LNCaP clone FGC (cell line): ENCODE measurements around the gene GTPBP2.

Source experiments
- DNase-seq: peaks from one replicate; pipeline ENCODE4 v3.0.0-alpha.2; 2011; ENCODE audit warnings: low read depth
- H3K4me3 ChIP-seq: 2 replicates; pipeline ENCODE4 v1.5.1; 2011; ENCODE audit warnings: mild to moderate bottlenecking, low read depth, low read length, control low read depth
- CTCF ChIP-seq: IDR thresholded peaks from 2 replicates; pipeline ENCODE4 v1.5.1; 2012; ENCODE audit warnings: mild to moderate bottlenecking; ENCODE audit not compliant: control insufficient read depth, insufficient read depth; ENCODE audit errors: extremely low read depth

Gene GTPBP2

GRCh38 chr6:43673444-43674084 lies 44.5 kb upstream of the GTPBP2 start:
- H3K4me3 ChIP-seq, result no peak overlapping the region
- TF ChIP-seq CTCF, result no peak
- no peak for DNase-seq

DNA sequence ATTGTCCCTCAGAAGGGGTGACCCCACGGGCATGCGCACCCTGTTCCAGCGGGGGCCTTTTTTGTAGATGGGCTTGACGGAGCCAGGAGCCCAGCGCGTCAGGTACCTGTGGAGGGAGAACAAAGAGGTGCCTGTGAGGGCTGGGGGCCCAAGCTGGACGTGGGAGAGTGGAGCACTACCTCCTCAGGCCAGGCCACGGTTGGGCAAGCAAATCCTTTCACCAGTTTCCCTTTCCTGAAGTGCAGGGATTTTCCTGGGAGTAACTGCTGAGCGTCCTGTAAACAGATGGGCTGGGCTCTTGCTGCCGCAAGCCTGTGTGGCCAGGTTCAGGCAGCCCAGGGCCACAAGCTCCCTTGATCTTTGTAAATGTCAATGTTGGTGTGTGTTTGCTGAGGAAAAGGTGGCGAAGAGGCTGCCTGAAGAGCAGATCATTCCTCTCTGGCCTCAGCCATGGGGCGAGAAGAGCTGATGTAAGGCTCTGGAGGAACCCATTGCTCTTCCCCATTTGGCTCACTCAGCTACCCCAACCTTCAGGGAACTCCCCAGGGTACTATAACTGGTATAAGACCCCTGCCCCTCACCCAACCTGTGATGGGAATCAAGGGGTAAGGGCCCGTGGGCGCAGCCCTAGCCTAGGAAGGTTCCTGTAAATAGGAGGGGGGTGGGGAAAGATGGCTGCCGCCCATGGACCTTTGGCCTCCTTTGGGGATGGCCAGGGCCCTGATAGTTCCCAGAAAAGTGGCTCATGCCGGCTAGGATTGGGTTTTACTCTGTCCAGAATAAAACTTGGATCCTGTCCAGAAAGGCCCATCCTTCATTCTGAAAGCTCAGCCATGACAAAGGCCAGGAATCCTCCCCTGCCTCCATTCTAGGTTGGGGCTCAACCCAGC lies 43.0 kb upstream of the GTPBP2 start:
- DNase-seq, result no peak
- no peak overlapping the region for H3K4me3 ChIP-seq
- no peak for TF ChIP-seq CTCF

DNA sequence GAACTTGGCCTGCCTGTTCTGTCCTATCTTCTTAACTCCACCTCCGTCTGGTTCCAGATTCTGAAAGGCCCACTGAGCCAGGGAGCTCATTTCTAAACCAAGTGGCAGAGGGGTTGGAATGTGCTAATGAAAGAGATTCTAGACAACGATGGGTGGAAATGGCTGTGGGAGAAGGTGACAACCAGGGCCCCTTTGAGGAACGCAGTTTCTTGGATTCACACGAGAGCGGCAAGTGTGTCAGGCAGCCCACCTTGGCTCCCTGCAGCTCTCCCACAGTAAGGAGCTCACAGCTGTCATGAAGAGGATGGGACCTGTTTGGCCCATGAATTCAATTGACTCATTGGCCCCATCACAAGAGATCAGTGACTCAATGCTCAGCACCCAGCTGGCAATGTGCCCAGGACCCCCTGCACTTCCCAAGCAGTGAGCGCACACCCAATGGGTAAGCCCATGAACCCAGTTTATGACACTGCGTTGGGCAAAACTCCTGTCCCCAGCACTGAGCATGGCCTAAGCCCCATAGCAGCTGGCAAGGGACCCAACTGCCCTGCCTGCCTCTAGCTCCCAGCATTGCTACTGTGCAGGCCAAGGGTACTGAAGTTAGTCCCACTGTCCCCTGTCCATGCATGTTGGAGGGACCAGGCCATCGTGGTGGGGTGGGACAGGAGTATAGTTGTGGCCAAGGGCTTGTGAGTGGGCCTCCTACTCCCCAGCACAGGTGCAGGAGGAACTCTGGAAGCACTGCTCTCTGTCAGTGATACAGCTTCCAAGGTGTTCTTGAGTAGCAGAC lies 42.1 kb upstream of the GTPBP2 start:
- no peak for TF ChIP-seq CTCF
- H3K4me3 ChIP-seq, result no peak overlapping the region
- DNase-seq, result no peak

- no peak for DNase-seq
- TF ChIP-seq CTCF, result no peak
- no peak overlapping the region for H3K4me3 ChIP-seq
Observed at GRCh38 chr6:43670623-43670986, 41.5 kb upstream of the GTPBP2 start.

GRCh38 chr6:43669922-43670622 lies 41.0 kb upstream of the GTPBP2 start:
- no peak overlapping the region for H3K4me3 ChIP-seq
- no peak for DNase-seq
- TF ChIP-seq CTCF, result no peak

DNA sequence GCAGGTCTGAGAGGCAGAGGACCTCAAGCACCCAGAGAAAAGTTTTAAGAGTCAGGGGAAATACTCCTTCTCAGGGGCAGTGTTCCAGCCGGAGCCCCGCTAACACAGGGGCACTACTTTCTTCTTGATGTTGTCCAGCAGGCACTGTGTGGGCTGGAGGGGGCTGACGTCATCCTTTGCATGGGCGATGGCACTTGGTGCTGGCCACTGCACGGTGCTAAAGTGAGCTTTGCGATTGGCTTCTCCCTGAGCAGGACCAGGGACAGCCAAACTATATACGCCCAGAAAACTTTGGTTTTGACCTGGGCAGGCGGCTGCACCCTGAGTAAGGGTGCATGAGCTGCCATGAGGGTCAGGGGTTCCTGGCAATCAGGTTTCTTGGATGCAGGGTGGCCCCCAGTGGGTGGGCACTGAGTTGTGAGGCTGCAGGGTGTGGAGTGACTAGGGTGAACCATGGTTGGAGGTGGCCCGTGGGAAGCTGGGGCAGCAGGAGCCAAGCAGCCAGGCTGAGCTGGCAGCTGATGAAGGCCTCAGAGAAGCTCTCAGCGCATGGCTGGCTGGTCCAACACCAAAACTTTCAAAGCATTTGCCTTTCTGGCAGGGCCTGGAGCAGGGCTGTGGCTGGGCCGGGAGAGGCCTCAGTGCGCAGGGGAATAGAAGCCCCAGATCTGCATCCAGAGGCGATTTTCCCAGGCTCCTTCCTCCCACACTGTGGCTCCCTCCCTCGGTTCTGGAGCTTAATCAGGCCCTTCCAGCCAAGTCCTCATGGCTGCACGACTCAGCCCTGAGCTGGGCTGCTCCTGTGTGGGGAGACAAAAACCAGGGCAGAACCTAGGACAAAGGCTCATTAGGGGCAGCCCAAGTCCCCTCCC lies 40.2 kb upstream of the GTPBP2 start:
- H3K4me3 ChIP-seq, result no peak overlapping the region
- TF ChIP-seq CTCF, result no peak
- DNase-seq, result no peak
